HepG2 (cell line): ENCODE results near the gene USF1. TPM values are rescaled to one million over a fixed set of nuclear protein-coding genes. Genes with fewer than 3 reads are reported as not detected.
A peak's percentile ranks its signal among the peaks of the same experiment; 100 is the strongest.

Source experiments
- AHR ChIP-seq: IDR thresholded peaks from 2 replicates; pipeline ENCODE4 v1.6.1; 2018; ENCODE audit warnings: missing genetic modification reagents, missing compliant biosample characterization
- ARID5B ChIP-seq: IDR thresholded peaks from 2 replicates; pipeline ENCODE4 v1.4.0; 2020; ENCODE audit warnings: mild to moderate bottlenecking, missing genetic modification reagents
- DMTF1 ChIP-seq: sonication (generic); formaldehyde crosslinking; IDR thresholded peaks from 2 replicates; pipeline ENCODE4 v1.4.0; 2020; ENCODE audit warnings: mild to moderate bottlenecking, missing genetic modification reagents
- ELF1 ChIP-seq: sonication (generic); formaldehyde crosslinking; IDR thresholded peaks from 2 replicates; pipeline ENCODE4 v1.4.0; 2020; ENCODE audit warnings: missing genetic modification reagents
- ELF3 ChIP-seq: IDR thresholded peaks from 2 replicates; pipeline ENCODE4 v1.6.1; 2016; ENCODE audit warnings: missing genetic modification reagents, missing compliant biosample characterization
- HMGXB4 ChIP-seq, 2 experiments: sonication (generic) in 1 of 2; formaldehyde crosslinking in 1 of 2; IDR thresholded peaks; 2 replicates each; pipeline versions ENCODE4 v1.4.0 to v1.6.1; 2018 to 2020; ENCODE audit warnings: missing genetic modification reagents in 2 of 2, borderline replicate concordance in 1 of 2, low read depth in 1 of 2, mild to moderate bottlenecking in 1 of 2, missing biosample characterization in 1 of 2
- KDM2A ChIP-seq: sonication (generic); formaldehyde crosslinking; IDR thresholded peaks from 2 replicates; pipeline ENCODE4 v1.4.0; 2020; ENCODE audit warnings: low read depth, missing genetic modification reagents, borderline replicate concordance
- KDM3A ChIP-seq: IDR thresholded peaks from 2 replicates; pipeline ENCODE4 v1.6.1; 2018; ENCODE audit warnings: low read depth, missing compliant biosample characterization
- PHF8 ChIP-seq: sonication (generic); formaldehyde crosslinking; IDR thresholded peaks from 2 replicates; pipeline ENCODE4 v1.5.0; 2020; ENCODE audit warnings: missing genetic modification reagents
- SAP130 ChIP-seq: IDR thresholded peaks from 2 replicates; pipeline ENCODE4 v1.6.1; 2016; ENCODE audit warnings: low read depth
- SMC3 ChIP-seq: IDR thresholded peaks from 2 replicates; pipeline ENCODE4 v1.6.1; 2011; ENCODE audit warnings: low read length, improper control_type of control experiment
- SSRP1 ChIP-seq: IDR thresholded peaks from 2 replicates; pipeline ENCODE4 v1.6.1; 2016; ENCODE audit warnings: control low read depth
- THAP11 ChIP-seq: IDR thresholded peaks from 2 replicates; pipeline ENCODE4 v1.6.1; 2016; ENCODE audit warnings: missing biosample characterization, missing genetic modification reagents
- THAP8 ChIP-seq: sonication (generic); formaldehyde crosslinking; IDR thresholded peaks from 2 replicates; pipeline ENCODE4 v1.5.1; 2020; ENCODE audit warnings: missing genetic modification reagents, mild to moderate bottlenecking, borderline replicate concordance
- XRCC5 ChIP-seq: fragments of 200-400 bp; formaldehyde crosslinking; optimal IDR thresholded peaks from 2 replicates; pipeline ENCODE3; 2017; ENCODE audit warnings: mild to moderate bottlenecking, low read length
- ZFX ChIP-seq: sonication (generic); formaldehyde crosslinking; IDR thresholded peaks from 2 replicates; pipeline ENCODE4 v1.4.0; 2020; ENCODE audit warnings: mild to moderate bottlenecking, low read depth, missing genetic modification reagents, moderate library complexity
- ZNF549 ChIP-seq: sonication (generic); formaldehyde crosslinking; IDR thresholded peaks from 2 replicates; pipeline ENCODE4 v1.5.0; 2020; ENCODE audit warnings: missing genetic modification reagents
- ZNF564 ChIP-seq: sonication (generic); formaldehyde crosslinking; IDR thresholded peaks from 2 replicates; pipeline ENCODE4 v1.8.1; 2023; ENCODE audit warnings: mild to moderate bottlenecking, missing genetic modification reagents
- ZNF580 ChIP-seq: IDR thresholded peaks from 2 replicates; pipeline ENCODE4 v1.6.1; 2016; ENCODE audit warnings: low read depth, borderline replicate concordance
- ZNF749 ChIP-seq: sonication (generic); formaldehyde crosslinking; IDR thresholded peaks from 2 replicates; pipeline ENCODE4 v1.8.0; 2022; ENCODE audit warnings: mild to moderate bottlenecking, missing genetic modification reagents, moderate library complexity, borderline replicate concordance
- ZSCAN22 ChIP-seq: sonication (generic); formaldehyde crosslinking; IDR thresholded peaks from 2 replicates; pipeline ENCODE4 v1.4.0; 2020; ENCODE audit warnings: mild to moderate bottlenecking, missing genetic modification reagents
- polyA plus RNA-seq, 8 experiments: library from polyadenylated mRNA; depleted of rRNA in 3 of 8; stranded (reverse) in 7 of 8; unstranded in 1 of 8; fragments of >200 nt; fragmentation: Illumina TruSeq in 4 of 8; extraction: Trizol in 4 of 8; gene quantifications; 2 replicates each; pipeline versions ENCODE4 v1.2.1 to v1.2.3, GENCODE V29; 2011 to 2016; ENCODE audit warnings: low read depth in 4 of 8, missing spikeins in 1 of 8, mixed read lengths in 1 of 8; ENCODE audit not compliant: insufficient read depth in 1 of 8
- total RNA-seq, 5 experiments: library from RNA; depleted of rRNA; stranded (reverse); fragments of >200 nt; fragmentation: Illumina TruSeq; extraction: Trizol; gene quantifications; 2 replicates each; pipeline ENCODE4 v1.2.3, GENCODE V29; 2016; ENCODE audit warnings: low read depth in 1 of 5

USF1 gene
- total and polyA plus RNA-seq, 2 of the 13 experiments (the other 11 are each of a cell fraction or from before 2014, with no cell fraction given), result 26.9 to 39.4 TPM

GRCh38 chr1:160997323-160998038 lies 48.3 kb downstream of the USF1 start (continued):
- TF ChIP-seq XRCC5 (peak; percentile 61), THAP11 (CRISPR knock-in tag) (0 out of 2 replicates have a peak, but pooled peaks have one; percentile 23), ELF3 (peak; percentile 73), HMGXB4 (CRISPR knock-in tag; IDR thresholded peaks at IDR 0.05; ENCODE audit: borderline replicate concordance in 1 of 2, low read depth in 1 of 2) (peak in 1 of 2 experiments; percentile 46; a peak in 1 of 4 replicates), ZNF749 (CRISPR knock-in tag) (no peak), SSRP1 (CRISPR knock-in tag) (0 out of 2 replicates have a peak, but pooled peaks have one; percentile 38), ZNF549 (CRISPR knock-in tag) (no peak), ZNF580 (CRISPR knock-in tag) (0 out of 2 replicates have a peak, but pooled peaks have one; percentile 45), ZNF564 (CRISPR knock-in tag) (no peak), DMTF1 (CRISPR knock-in tag) (no peak), ARID5B (peak; percentile 26; the same call in 1 of the 2 replicates), PHF8 (CRISPR knock-in tag) (0 out of 2 replicates have a peak, but pooled peaks have one; percentile 13), SAP130 (peak; percentile 54), SMC3 (peak; percentile 87), ZFX (CRISPR knock-in tag) (peak; percentile 53; the same call in 1 of the 2 replicates), THAP8 (CRISPR knock-in tag) (no peak), ELF1 (peak; percentile 77), KDM2A (CRISPR knock-in tag) (peak; percentile 50; the same call in 1 of the 2 replicates), AHR (no peak), ZSCAN22 (CRISPR knock-in tag) (no peak), KDM3A (CRISPR knock-in tag) (peak; percentile 50; the same call in 1 of the 2 replicates)
